ENCODE measurements around the gene PFKP.

GRCh38 chr10:3148994-3149393 lies 81.6 kb downstream of the PFKP start:
- no peak for TF ChIP-seq CTCF (IDR thresholded peaks at IDR 0.05; ENCODE audit: low read length)
- TF ChIP-seq EZH2phosphoT487 (IDR thresholded peaks at IDR 0.05; ENCODE audit: low read length) = no peak
- TF ChIP-seq EZH2 (optimal IDR thresholded peaks at IDR 0.05; ENCODE audit: low read depth, low read length) = no peak

Data from MM.1S (cell line).